ENCODE data around the gene XPNPEP3.
"Not testable (repeated sequence)": the region's sequence is repeated elsewhere in the genome, so short reads cannot be mapped to it uniquely, and the experiment has no call there.

The XPNPEP3 gene

DNA sequence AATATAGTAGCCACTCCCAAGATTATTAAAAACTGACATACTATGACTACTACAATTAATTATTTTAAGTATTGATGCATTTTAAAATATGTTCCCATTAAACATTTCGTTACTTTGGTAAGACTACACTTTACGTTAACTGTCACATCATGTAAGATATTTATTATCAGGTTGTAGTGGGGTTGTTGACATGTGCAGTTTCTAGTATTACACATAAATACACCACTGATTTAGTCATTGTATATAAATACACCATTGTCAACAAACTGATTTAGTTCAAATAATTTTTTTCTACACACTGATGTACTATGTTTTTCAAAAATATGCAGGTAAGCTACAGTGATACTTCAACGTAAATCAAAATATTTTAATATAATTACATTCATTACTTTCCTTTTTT is 12.0 kb upstream of the XPNPEP3 start:
- no peak overlapping the region for H3K9ac ChIP-seq (ENCODE audit: low read length)

DNA sequence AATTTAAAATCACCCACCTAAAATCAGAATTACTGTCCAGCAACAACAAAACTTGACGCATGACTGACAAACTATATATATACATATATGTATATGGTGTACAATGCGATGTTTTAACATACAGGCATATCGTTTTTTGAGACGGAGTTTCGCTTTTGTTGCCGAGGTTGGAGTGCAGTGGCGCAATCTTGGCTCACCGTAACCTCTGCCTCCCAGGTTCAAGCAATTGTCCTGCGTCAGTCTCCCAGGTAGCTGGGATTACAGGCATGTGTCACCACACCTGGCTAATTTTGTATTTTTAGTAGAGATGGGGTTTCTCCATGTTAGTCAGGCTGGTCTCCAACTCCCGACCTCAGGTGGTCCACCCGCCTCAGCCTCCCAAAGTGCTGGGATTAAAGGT is 11.1 kb upstream of the XPNPEP3 start:
- H3K79me2 ChIP-seq (ENCODE audit: low read length), result peaks cover 67% of the 10 kb centered on the region
- not testable (repeated sequence) for H3F3A ChIP-seq (ENCODE audit: insufficient read depth, low read length); H3K36me3 ChIP-seq (replicated peaks; ENCODE audit: insufficient read depth, low read length); H3K27me3 ChIP-seq (replicated peaks; ENCODE audit: insufficient read depth, low read length); H3K4me1 ChIP-seq (ENCODE audit: low read length); H3K9me3 ChIP-seq (replicated peaks; ENCODE audit: insufficient read depth, low read length); H4K20me1 ChIP-seq (ENCODE audit: insufficient read depth, low read length); H3K9me2 ChIP-seq (replicated peaks; ENCODE audit: insufficient read depth, low read length); H3K4me3 ChIP-seq (ENCODE audit: low read length); DNase-seq; H2AFZ ChIP-seq (ENCODE audit: low read length); H3K4me2 ChIP-seq (ENCODE audit: low read depth, low read length); H3K9ac ChIP-seq (ENCODE audit: low read length); H3K27ac ChIP-seq (ENCODE audit: low read length)

More for the DNA sequence above, 12.0 kb upstream of the XPNPEP3 start:
- no peak overlapping the region for H2AFZ ChIP-seq (ENCODE audit: low read length)
- H3K27ac ChIP-seq (ENCODE audit: low read length), result no peak overlapping the region
- H3F3A ChIP-seq (ENCODE audit: insufficient read depth, low read length), result no peaks in the 10 kb centered on the region
- H3K4me2 ChIP-seq (ENCODE audit: low read depth, low read length), result no peak overlapping the region
- no peaks in the 10 kb centered on the region for H3K27me3 ChIP-seq (replicated peaks; ENCODE audit: insufficient read depth, low read length)
- H3K79me2 ChIP-seq (ENCODE audit: low read length), result peaks cover 65% of the 10 kb centered on the region
- TF ChIP-seq EZH2 (optimal IDR thresholded peaks at IDR 0.05; ENCODE audit: low read depth, low read length) (no peak), EZH2phosphoT487 (IDR thresholded peaks at IDR 0.05; ENCODE audit: low read length) (no peak)
- TF ChIP-seq, protein P1, sequence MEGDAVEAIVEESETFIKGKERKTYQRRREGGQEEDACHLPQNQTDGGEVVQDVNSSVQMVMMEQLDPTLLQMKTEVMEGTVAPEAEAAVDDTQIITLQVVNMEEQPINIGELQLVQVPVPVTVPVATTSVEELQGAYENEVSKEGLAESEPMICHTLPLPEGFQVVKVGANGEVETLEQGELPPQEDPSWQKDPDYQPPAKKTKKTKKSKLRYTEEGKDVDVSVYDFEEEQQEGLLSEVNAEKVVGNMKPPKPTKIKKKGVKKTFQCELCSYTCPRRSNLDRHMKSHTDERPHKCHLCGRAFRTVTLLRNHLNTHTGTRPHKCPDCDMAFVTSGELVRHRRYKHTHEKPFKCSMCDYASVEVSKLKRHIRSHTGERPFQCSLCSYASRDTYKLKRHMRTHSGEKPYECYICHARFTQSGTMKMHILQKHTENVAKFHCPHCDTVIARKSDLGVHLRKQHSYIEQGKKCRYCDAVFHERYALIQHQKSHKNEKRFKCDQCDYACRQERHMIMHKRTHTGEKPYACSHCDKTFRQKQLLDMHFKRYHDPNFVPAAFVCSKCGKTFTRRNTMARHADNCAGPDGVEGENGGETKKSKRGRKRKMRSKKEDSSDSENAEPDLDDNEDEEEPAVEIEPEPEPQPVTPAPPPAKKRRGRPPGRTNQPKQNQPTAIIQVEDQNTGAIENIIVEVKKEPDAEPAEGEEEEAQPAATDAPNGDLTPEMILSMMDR (IDR thresholded peaks at IDR 0.05; ENCODE audit: low read length), result no peak
- no peaks in the 10 kb centered on the region; the same call in 1 of the 2 replicates for H4K20me1 ChIP-seq (ENCODE audit: insufficient read depth, low read length)
- H3K9me3 ChIP-seq (replicated peaks; ENCODE audit: insufficient read depth, low read length), result no peaks in the 10 kb centered on the region
- peaks cover 5% of the 10 kb centered on the region for H3K36me3 ChIP-seq (replicated peaks; ENCODE audit: insufficient read depth, low read length)
- no peak for DNase-seq
- no peaks in the 10 kb centered on the region for H3K9me2 ChIP-seq (replicated peaks; ENCODE audit: insufficient read depth, low read length)
- H3K4me3 ChIP-seq (ENCODE audit: low read length), result no peak overlapping the region
- H3K4me1 ChIP-seq (ENCODE audit: low read length), result no peaks in the 10 kb centered on the region

DNA sequence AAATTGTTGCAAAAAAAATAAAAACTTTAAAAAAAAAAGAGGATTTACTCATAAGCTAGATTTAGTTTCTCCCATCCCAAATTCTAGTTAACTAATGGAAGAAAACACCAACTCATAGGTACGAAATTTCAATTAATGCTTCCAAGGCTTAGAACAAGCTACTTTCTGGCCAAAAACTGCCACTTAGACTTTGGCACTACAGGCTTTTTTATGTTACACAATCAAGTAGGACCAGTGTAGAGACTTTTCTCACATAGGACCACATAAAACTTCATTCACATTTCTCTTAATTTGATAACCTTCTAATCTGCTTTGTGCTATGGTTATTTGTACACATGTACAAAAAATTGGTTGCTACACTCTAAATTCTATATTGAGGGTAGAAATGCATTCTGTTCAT is 3.6 kb upstream of the XPNPEP3 start:
- H3K27ac ChIP-seq (ENCODE audit: low read length), result no peak overlapping the region
- no peak for DNase-seq
- no peaks in the 10 kb centered on the region for H3K27me3 ChIP-seq (replicated peaks; ENCODE audit: insufficient read depth, low read length)
- peaks cover 5% of the 10 kb centered on the region; the same call in 1 of the 2 replicates for H3F3A ChIP-seq (ENCODE audit: insufficient read depth, low read length)
- no peak overlapping the region for H3K4me3 ChIP-seq (ENCODE audit: low read length)
- 0 out of 2 replicates have a peak overlapping the region, but pooled peaks have one; percentile 7 for H3K9ac ChIP-seq (ENCODE audit: low read length)
- H3K36me3 ChIP-seq (replicated peaks; ENCODE audit: insufficient read depth, low read length), result peaks cover 5% of the 10 kb centered on the region; the same call in 1 of the 2 replicates
- H4K20me1 ChIP-seq (ENCODE audit: insufficient read depth, low read length), result no peaks in the 10 kb centered on the region; the same call in 1 of the 2 replicates
- no peak for TF ChIP-seq EZH2 (optimal IDR thresholded peaks at IDR 0.05; ENCODE audit: low read depth, low read length)
- TF ChIP-seq, protein P1 (IDR thresholded peaks at IDR 0.05; ENCODE audit: low read length), result no peak
- no peak for TF ChIP-seq EZH2phosphoT487 (IDR thresholded peaks at IDR 0.05; ENCODE audit: low read length)
- H3K79me2 ChIP-seq (ENCODE audit: low read length), result peaks cover 93% of the 10 kb centered on the region
- H3K4me2 ChIP-seq (ENCODE audit: low read depth, low read length), result peak overlapping the region; percentile 6; the same call in 1 of the 2 replicates
- no peaks in the 10 kb centered on the region for H3K9me2 ChIP-seq (replicated peaks; ENCODE audit: insufficient read depth, low read length)
- H3K4me1 ChIP-seq (ENCODE audit: low read length), result peaks cover 14% of the 10 kb centered on the region
- H3K9me3 ChIP-seq (replicated peaks; ENCODE audit: insufficient read depth, low read length), result no peaks in the 10 kb centered on the region
- H2AFZ ChIP-seq (ENCODE audit: low read length), result no peak overlapping the region

DNA sequence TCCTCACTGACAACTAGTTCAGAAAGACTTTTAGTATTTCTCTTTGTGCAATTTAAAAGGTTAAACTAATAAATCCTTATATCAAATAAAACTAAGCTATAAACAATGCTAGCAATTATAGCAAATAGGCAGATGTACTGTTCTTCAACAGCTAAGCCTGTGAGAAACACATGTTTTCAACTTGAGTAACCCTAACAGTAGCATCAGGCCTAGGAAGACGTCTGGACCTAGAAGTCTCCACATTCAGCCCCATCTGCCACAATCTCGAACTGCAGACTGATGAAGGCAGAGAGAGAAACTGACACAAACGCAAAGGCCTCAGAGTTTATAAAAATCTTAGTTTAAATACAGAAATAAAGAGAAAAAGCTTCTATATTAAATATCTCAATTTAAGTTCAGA is 3.0 kb upstream of the XPNPEP3 start:
- 0 out of 2 replicates have a peak overlapping the region, but pooled peaks have one; percentile 7 for H3K9ac ChIP-seq (ENCODE audit: low read length)
- H3K9me2 ChIP-seq (replicated peaks; ENCODE audit: insufficient read depth, low read length), result no peaks in the 10 kb centered on the region
- H3K36me3 ChIP-seq (replicated peaks; ENCODE audit: insufficient read depth, low read length), result peaks cover 5% of the 10 kb centered on the region; the same call in 1 of the 2 replicates
- no peak overlapping the region for H3K4me3 ChIP-seq (ENCODE audit: low read length)
- H2AFZ ChIP-seq (ENCODE audit: low read length), result no peak overlapping the region
- TF ChIP-seq EZH2 (optimal IDR thresholded peaks at IDR 0.05; ENCODE audit: low read depth, low read length), result no peak
- TF ChIP-seq, protein P1 (IDR thresholded peaks at IDR 0.05; ENCODE audit: low read length), result no peak
- TF ChIP-seq EZH2phosphoT487 (IDR thresholded peaks at IDR 0.05; ENCODE audit: low read length), result no peak
- DNase-seq, result no peak
- no peaks in the 10 kb centered on the region; the same call in 1 of the 2 replicates for H4K20me1 ChIP-seq (ENCODE audit: insufficient read depth, low read length)
- no peaks in the 10 kb centered on the region for H3K9me3 ChIP-seq (replicated peaks; ENCODE audit: insufficient read depth, low read length)
- no peaks in the 10 kb centered on the region for H3K27me3 ChIP-seq (replicated peaks; ENCODE audit: insufficient read depth, low read length)
- H3K27ac ChIP-seq (ENCODE audit: low read length), result no peak overlapping the region
- peak overlapping the region; percentile 85; the same call in 1 of the 2 replicates for H3K4me2 ChIP-seq (ENCODE audit: low read depth, low read length)
- peaks cover 14% of the 10 kb centered on the region for H3K4me1 ChIP-seq (ENCODE audit: low read length)
- H3K79me2 ChIP-seq (ENCODE audit: low read length), result peaks cover 93% of the 10 kb centered on the region
- peaks cover 5% of the 10 kb centered on the region; the same call in 1 of the 2 replicates for H3F3A ChIP-seq (ENCODE audit: insufficient read depth, low read length)

All from MM.1S (cell line).